ENCODE data around the gene TSPAN31. TPM values are rescaled to one million over a fixed set of nuclear protein-coding genes. Genes with fewer than 3 reads are reported as not detected.
"Not testable (repeated sequence)": the region's sequence is repeated elsewhere in the genome, so short reads cannot be mapped to it uniquely, and the experiment has no call there.

Gene TSPAN31
- total RNA-seq, 1 experiment from 2014 or later: 46.9 TPM

DNA sequence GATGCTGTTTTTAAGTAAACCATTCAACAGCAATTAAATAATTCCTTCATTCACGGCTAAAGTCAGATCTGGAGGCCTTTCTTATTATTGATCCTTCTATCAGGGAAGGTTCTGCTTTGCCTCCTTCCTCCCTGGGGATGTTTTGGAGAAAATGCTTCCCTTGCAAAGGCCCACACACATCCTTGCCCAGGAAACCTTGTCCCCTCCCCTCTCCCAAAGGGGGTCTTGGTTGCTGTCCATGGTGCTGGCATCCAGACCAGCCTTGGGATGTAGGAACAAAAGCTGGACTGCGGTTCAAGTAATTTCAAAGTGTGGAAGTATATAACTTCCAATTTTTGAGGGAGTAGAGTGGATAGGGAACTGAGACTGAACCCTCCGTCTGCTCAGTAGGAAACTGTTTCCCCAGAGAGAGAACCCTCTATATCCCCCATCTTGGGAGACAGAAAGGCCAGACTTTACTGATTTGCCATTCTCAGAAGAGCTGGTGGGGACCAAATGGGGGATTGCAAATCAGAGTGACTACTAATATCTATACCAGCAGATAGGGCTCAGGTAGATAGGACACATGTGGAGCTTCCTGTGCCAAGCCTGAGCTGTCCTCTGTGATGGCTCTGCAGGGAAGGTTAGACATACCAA is 15.6 kb downstream of the TSPAN31 start:
- DNase-seq (ENCODE audit: low spot score): no peak
- in situ Hi-C loops (cut with HindIII; ENCODE audit: low sequenced_read_pairs): no loop called here

GRCh38 chr12:57761391-57761998 is 16.7 kb downstream of the TSPAN31 start:
- no peak for DNase-seq (ENCODE audit: low spot score)
- in situ Hi-C loops (cut with HindIII; ENCODE audit: low sequenced_read_pairs): no loop called here

DNA sequence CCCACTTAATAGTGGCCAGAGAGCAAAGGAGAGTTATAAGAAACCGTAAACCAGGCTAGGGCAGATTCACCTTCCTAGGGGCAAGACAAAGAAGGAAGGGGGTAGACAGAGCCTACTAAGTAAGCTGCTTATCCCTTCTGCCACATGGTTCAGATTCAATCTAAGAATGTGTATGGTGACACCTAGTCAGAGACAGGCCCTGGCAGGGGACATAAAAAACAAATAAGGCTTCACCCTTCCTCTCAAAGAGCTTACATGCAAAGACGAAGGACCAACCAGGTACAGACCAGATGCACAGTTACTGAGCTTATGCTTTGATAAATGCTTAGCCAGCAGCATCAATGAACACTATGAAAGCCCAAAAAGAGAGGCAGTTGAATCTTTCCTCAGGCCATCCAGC is 17.6 kb downstream of the TSPAN31 start:
- no peak for DNase-seq (ENCODE audit: low spot score)
- in situ Hi-C loops (cut with HindIII; ENCODE audit: low sequenced_read_pairs): no loop called here

DNA sequence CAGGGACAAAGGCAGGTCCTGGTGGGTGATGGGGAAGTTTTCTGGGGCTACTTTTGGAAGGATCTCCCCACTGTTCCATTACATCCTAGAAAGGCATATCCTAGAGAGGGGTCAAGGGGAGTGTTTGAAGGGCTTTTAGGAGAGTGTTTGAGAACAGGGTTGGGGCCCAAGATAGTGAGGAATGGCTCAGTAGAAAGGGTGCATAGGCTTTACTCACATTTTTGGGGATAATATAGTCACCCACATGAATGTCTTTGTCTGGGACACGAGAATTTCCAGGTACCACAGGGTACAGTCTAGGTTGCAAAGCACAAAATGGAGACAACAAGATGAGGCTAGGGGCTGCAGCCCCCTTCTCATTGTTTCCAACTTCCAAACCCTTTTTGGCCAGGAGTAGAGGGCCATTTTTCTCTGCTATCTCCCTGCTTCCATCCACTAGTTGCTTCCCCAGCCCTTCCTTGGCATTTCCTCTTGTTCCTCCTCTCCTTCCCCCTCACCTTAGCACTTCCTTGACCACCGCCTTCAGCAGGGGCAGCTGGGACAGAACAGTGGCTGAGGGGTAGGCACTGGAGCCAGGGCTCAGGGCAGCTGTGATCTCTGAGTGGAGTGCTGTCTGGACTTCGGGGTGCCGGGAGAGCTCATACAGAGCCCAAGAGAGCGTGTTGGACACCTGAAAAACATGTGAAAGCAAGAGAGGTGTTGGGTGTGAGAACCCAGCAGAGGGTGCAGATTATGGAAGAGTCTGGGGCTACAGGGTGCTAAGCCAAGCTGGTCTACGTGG is 19.2 kb downstream of the TSPAN31 start:
- in situ Hi-C loops (cut with HindIII; ENCODE audit: low sequenced_read_pairs): no loop called here
- no peak for DNase-seq (ENCODE audit: low spot score)

DNA sequence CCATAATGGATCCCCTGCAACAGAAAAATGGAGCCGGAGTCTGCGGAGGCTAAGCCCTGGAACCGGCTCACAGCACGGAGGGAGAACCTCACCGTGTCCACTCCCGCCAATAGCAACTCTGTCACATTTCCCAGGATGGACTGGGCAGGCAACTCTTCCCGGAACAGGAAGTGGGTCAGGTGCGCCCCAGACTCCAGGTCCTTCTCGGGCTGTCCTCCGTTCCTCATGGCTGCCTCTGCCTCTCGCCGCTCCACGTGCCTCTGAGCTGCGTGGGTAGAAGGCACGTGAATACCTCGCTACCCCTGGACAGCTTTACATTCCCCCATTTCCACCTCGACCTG is 19.8 kb downstream of the TSPAN31 start:
- in situ Hi-C loops (cut with HindIII; ENCODE audit: low sequenced_read_pairs): no loop called here
- no peak for DNase-seq (ENCODE audit: low spot score)

GRCh38 chr12:57765003-57765697 is 20.3 kb downstream of the TSPAN31 start:
- in situ Hi-C loops (cut with HindIII; ENCODE audit: low sequenced_read_pairs): no loop called here
- no peak for DNase-seq (ENCODE audit: low spot score)

GRCh38 chr12:57765698-57766463 is 21.0 kb downstream of the TSPAN31 start:
- in situ Hi-C loops (cut with HindIII; ENCODE audit: low sequenced_read_pairs): no loop called here
- DNase-seq (ENCODE audit: low spot score): no peak

GRCh38 chr12:57766464-57767304 is 21.8 kb downstream of the TSPAN31 start, which contains the start of gene CYP27B1:
Gene CYP27B1, minus strand, starts transcription at chr12:57767078. Its CDS starts 37 bp downstream, at chr12:57767041.
- no peak for DNase-seq (ENCODE audit: low spot score)
- in situ Hi-C loops (cut with HindIII; ENCODE audit: low sequenced_read_pairs): no loop called here

GRCh38 chr12:57767305-57767698 is 22.5 kb downstream of the TSPAN31 start:
- no peak for DNase-seq (ENCODE audit: low spot score)
- in situ Hi-C loops (cut with HindIII; ENCODE audit: low sequenced_read_pairs): no loop called here

DNA sequence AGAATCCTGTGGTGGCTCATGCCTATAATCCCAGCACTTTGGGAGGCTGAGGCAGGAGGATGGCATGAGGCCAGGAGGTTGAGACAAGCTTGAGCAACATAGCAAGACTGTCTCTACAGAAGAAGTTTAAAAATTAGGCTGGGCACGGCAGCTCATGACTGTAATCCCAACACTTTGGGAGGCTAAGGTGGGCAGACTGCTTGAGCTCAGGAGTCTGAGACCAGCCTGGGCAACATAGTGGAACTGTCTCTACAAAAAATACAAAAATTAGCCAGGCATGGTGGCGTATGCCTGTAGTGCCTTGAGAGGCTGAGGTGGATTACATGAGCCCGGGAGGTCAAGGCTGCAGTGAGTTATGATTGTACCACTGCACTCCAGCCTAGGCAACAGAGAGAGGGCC is 23.0 kb downstream of the TSPAN31 start:
- in situ Hi-C loops (cut with HindIII; ENCODE audit: low sequenced_read_pairs): no loop called here
- DNase-seq (ENCODE audit: low spot score): no peak

DNA sequence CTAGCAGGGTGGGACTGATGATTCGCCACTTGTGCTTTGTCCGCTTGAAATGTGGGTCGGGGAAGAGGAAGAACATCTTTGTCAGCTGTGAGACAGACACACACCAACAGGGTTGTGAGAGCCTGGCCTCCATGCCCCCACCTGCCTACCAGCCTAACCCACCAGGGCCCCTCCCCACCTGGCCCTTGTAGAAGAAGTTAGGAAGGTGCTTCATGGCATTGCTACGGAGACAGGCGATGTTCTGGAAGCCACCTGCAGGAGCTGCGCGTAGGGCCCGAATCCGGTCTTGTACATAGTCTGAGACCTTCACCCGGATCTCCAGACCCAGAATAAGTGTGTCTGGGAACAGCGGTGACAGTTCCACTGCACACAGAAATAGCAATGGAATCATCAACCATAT is 24.8 kb downstream of the TSPAN31 start:
- in situ Hi-C loops (cut with HindIII; ENCODE audit: low sequenced_read_pairs): no loop called here
- no peak for DNase-seq (ENCODE audit: low spot score)

DNA sequence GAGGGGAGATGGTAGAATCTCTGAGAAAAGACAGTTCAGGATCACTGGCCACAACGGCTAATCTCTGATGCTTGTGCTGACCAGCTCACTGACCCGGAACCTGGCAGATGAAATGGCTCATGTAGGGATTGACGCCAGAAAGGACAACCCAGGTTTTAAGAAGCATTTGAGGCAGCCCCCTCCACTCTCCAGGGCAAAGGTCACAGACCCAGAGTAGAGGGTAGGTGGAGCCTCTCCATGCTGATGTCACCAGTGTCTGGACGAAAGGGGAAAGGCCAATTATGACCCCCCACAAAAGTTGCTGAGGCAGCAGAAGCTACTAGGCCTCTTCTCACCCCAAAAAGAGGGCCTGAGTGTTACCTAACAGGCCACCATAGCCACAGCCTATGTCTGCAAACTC is 25.9 kb downstream of the TSPAN31 start:
- no peak for DNase-seq (ENCODE audit: low spot score)
- in situ Hi-C loops (cut with HindIII; ENCODE audit: low sequenced_read_pairs): no loop called here

GRCh38 chr12:57771236-57771872 is 26.5 kb downstream of the TSPAN31 start:
- in situ Hi-C loops (cut with HindIII; ENCODE audit: low sequenced_read_pairs): no loop called here
- DNase-seq (ENCODE audit: low spot score): peak; percentile 82

- DNase-seq (ENCODE audit: low spot score): peak; percentile 97
- in situ Hi-C loops (cut with HindIII; ENCODE audit: low sequenced_read_pairs): no loop called here
These were observed 27.1 kb downstream of the TSPAN31 start, which contains the start of gene METTL1 for GRCh38 chr12:57771873-57772428. Gene METTL1, minus strand, starts transcription at chr12:57772105. Its CDS starts 22 bp downstream, at chr12:57772083.

- in situ Hi-C loops (cut with HindIII; ENCODE audit: low sequenced_read_pairs): no loop called here
- peak; percentile 65 for DNase-seq (ENCODE audit: low spot score)
These were observed 27.8 kb downstream of the TSPAN31 start, which contains the start of gene EEF1AKMT3 for GRCh38 chr12:57772429-57773322. Gene EEF1AKMT3, plus strand, starts transcription at chr12:57772614. Its CDS starts 111 bp downstream, at chr12:57772725.

GRCh38 chr12:57774634-57775033 is 29.8 kb downstream of the TSPAN31 start:
- DNase-seq (ENCODE audit: low spot score); in situ Hi-C loops (cut with HindIII; ENCODE audit: low sequenced_read_pairs): not testable (repeated sequence)

All from G401 (cell line).